K562 (cell line): ENCODE results near the gene ATXN1.

Experiments used
- CTCF ChIP-seq, 3 experiments: IDR thresholded peaks in 2 of 3; conservative IDR thresholded peaks in 1 of 3; 2 replicates each; pipeline ENCODE4 v1.5.1; 2011 to 2012; ENCODE audit warnings: low read length in 3 of 3, mild to moderate bottlenecking in 3 of 3, control low read depth in 2 of 3, improper control_type of control experiment in 1 of 3, inconsistent platforms in 1 of 3, low read depth in 1 of 3, mixed read lengths in 1 of 3, moderate library complexity in 1 of 3; ENCODE audit not compliant: insufficient read depth in 2 of 3
- NR0B1 ChIP-seq: fragments of 450-650 bp; IDR thresholded peaks from one replicate; pipeline ENCODE4 v1.6.1; 2018; ENCODE audit warnings: mild to moderate bottlenecking, moderate library complexity; ENCODE audit not compliant: partially characterized antibody
- RBM15 ChIP-seq: fragments of 200-400 bp; formaldehyde crosslinking; IDR thresholded peaks from 2 replicates; pipeline ENCODE4 v1.6.1; 2018; ENCODE audit warnings: mild to moderate bottlenecking, low read length, moderate library complexity; ENCODE audit not compliant: insufficient read depth

GRCh38 chr6:16291739-16292138 is 469.5 kb downstream of the ATXN1 start:
- TF ChIP-seq RBM15 = no peak
- TF ChIP-seq CTCF (IDR thresholded peaks at IDR 0.05 in 2 of 3, conservative IDR thresholded peaks at IDR 0.05 in 1 of 3; ENCODE audit: insufficient read depth in 2 of 3, low read depth in 1 of 3, low read length in 3 of 3) = no peak
- TF ChIP-seq NR0B1 = no peak
